COLO829 (cell line): Measurements from ENCODE around the gene GALK1.
"Not testable (repeated sequence)": the region's sequence is repeated elsewhere in the genome, so short reads cannot be mapped to it uniquely, and the experiment has no call there.

Source experiments
- DNase-seq: peaks from one replicate; pipeline ENCODE4 v3.0.0; 2012; ENCODE audit warnings: low spot score

Gene GALK1

GRCh38 chr17:75763613-75764416 lies 1.2 kb downstream of the GALK1 start:
- DNase-seq, result no peak

GRCh38 chr17:75763269-75763607 lies 1.8 kb downstream of the GALK1 start:
- DNase-seq, result no peak

GRCh38 chr17:75762513-75763268 lies 2.3 kb downstream of the GALK1 start:
- DNase-seq, result no peak

GRCh38 chr17:75759978-75760640 lies 4.9 kb downstream of the GALK1 start:
- not testable (repeated sequence) for DNase-seq

GRCh38 chr17:75759457-75759856 lies 5.5 kb downstream of the GALK1 start:
- no peak for DNase-seq

DNA sequence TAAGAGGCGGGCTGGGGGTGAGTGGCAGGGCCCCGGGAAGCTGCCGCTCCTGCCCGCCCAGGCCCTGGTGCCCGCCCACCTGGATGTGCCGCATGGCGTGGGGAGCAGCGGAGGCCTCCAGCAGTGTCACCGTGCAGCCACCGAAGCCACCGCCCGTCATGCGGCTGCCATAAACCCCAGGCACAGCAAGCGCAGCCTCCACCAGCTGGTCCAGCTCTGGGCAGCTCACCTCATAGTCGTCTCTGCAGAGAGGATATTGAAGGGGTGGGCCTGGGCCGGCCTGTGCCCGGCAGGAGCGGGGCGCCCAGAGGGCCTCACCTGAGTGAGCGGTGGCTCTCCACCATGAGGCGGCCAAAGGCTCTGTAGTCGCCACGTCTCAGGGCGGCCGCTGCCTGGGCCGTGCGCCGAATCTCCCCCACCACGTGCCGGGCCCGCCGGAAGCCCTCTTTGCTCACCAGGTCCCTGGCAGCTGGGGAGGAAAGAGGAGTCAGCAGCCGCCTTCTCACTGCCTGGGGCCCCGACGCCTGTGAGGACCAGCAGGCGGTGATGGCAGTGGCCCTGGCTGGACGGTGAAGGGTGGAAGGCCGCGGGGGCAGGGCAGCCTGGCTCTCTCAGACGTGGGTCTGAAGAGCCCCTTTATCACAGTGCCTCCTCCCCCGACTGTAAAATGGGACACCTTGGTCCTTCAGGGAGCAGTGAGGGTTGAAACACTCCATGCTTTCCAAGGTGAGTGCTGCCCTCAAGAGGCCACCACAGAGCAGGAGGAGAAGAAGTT lies 6.7 kb downstream of the GALK1 start:
- no peak for DNase-seq

DNA sequence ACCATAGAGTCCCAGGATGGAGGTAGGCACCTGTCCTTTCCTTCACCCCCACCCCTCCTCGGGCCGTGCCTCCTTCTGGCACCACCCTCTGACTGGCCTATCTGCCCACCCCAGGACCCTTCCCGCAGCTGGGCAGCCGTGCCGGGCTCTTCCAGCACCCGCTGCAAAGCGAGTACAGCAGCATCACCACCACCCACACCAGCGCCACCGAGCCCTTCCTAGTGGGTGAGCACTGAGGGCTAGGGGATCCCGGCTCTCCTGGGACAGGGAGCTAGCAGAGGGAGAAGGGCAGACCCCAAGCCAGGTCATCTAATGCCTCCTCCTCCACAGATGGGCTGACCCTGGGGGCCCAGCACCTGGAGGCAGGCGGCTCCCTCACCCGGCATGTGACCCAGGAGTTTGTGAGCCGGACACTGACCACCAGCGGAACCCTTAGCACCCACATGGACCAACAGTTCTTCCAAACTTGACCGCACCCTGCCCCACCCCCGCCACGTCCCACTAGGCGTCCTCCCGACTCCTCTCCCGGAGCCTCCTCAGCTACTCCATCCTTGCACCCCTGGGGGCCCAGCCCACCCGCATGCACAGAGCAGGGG lies 7.8 kb downstream of the GALK1 start:
- DNase-seq, result no peak

DNA sequence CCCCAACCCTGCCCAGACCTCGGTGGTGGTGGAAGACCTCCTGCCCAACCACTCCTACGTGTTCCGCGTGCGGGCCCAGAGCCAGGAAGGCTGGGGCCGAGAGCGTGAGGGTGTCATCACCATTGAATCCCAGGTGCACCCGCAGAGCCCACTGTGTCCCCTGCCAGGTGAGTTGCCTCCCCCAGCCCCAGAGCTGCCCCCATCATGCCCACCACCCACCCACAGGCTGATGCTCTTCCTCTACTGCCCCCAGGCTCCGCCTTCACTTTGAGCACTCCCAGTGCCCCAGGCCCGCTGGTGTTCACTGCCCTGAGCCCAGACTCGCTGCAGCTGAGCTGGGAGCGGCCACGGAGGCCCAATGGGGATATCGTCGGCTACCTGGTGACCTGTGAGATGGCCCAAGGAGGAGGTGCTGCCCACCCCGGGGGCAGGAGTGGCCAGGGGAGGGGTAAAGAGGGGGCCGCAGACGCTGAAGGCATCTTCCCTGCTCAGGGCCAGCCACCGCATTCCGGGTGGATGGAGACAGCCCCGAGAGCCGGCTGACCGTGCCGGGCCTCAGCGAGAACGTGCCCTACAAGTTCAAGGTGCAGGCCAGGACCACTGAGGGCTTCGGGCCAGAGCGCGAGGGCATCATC lies 8.4 kb downstream of the GALK1 start:
- no peak for DNase-seq

DNA sequence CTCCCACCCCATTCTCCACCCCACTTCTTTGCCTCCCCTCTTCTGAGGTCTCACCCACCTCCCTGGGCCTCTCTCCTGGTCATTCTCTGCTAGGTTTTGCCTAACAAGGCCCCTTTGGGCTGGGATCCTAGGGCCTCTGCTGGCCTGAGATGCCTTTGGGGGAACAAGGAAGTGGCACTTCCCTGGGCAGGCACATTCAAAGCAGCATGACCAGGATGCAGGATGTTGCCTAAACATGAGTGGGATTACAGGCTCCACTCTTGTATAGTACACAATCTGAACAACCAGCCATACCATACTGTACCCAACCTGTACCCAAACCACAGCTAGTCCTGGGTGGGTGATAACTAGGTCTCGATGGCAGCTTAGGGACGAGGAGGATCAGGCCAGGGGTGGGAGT lies 9.0 kb downstream of the GALK1 start:
- DNase-seq, result no peak

GRCh38 chr17:75755205-75755901 lies 9.6 kb downstream of the GALK1 start:
- no peak for DNase-seq

DNA sequence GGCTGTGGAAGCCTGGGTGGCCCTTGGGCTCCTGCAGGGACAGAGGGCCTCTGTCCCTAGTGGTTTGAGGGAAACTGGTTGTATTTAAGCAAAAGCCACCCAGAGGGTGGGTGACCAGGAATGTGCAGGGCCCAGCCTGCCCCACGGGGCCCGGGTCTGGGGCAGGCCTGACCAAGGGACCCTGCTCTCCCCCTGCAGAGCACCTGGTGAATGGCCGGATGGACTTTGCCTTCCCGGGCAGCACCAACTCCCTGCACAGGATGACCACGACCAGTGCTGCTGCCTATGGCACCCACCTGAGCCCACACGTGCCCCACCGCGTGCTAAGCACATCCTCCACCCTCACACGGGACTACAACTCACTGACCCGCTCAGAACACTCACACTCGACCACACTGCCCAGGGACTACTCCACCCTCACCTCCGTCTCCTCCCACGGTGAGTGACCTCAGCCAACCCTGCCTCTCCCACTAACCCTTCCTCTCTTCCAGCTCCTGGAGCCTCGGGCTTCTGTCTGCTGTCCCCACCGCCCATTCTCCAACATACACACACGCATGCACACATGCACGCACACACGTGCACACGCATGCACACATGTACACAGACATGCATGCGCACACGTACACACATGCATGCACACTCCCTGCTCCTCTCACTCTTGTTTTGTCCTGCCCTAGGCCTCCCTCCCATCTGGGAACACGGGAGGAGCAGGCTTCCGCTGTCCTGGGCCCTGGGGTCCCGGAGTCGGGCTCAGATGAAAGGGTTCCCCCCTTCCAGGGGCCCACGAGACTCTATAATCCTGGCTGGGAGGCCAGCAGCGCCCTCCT lies 10.4 kb downstream of the GALK1 start:
- no peak for DNase-seq

GRCh38 chr17:75753514-75754377 lies 11.2 kb downstream of the GALK1 start:
- DNase-seq, result peak; percentile 51

GRCh38 chr17:75752802-75753513 lies 12.0 kb downstream of the GALK1 start:
- no peak for DNase-seq

GRCh38 chr17:75752405-75752709 lies 12.6 kb downstream of the GALK1 start:
- no peak for DNase-seq

- DNase-seq, result no peak
These were observed 13.2 kb downstream of the GALK1 start for GRCh38 chr17:75751676-75752404.

GRCh38 chr17:75750661-75751423 lies 14.2 kb downstream of the GALK1 start:
- DNase-seq, result no peak
